ENCODE data around the gene TBXAS1.

- no peak for TF ChIP-seq CTCF (IDR thresholded peaks at IDR 0.05; ENCODE audit: poor library complexity, severe bottlenecking)
- no peak for TF ChIP-seq POLR2AphosphoS5 (IDR thresholded peaks at IDR 0.05)
These were observed 130.7 kb downstream of the TBXAS1 start for GRCh38 chr7:139959718-139960117.

Measured in neural cell (in vitro differentiated cells).